GM18499 (cell line): Measurements from ENCODE around the gene EDDM3A.
"Not testable (repeated sequence)": the region's sequence is repeated elsewhere in the genome, so short reads cannot be mapped to it uniquely, and the experiment has no call there.

Experiments
- ATAC-seq: cut with Tn5 transposase; IDR thresholded peaks from one replicate; pipeline ENCODE4 v1.9.1; 2021; ENCODE audit warnings: moderate number of reproducible peaks; ENCODE audit not compliant: insufficient read depth, unreplicated experiment

The EDDM3A gene, protein sequence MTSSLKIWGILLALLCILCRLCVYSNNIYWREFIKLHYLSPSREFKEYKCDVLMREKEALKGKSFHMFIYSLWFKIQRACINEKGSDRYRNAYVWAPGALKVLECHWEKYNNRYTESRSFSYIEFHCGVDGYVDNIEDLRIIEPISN

DNA sequence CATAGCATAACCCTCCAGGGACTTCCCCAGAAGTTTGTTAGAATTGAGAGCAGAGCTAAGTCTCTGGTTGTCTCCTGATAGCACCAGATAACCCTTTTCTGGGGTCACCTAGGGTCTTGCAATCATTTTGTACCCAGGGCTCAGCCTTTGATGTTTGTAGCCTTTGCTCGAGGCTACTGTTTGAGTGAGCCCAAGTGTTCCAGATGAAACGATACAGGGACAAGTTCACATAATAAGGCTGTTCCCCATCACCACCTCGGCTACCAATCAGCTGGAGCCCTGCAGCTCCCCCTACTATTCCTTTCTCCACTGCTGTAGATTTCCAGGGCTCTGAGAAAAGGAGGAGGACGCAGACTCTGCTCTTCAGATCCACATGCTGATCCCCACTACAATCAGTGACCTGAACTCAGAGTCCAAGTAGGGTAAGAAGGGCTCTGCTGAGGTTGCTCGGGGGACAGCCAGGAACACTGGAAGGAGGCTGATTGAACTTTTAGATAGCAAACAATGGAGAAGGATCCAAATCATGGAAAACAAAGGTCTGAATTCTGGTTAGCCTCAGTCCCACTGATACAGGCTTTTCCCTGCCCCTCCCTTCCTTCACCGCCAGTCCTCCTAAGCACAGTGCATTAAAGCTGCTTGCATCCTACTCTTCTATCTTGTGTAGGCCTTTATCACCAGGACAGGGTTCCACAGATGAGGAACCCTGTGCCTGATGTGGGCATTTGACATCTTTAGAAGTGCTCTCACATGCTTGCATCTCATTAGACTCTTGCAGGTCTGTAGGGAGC, at the start of gene EDDM3A:
TSS of gene EDDM3A (plus strand) at position 317 of the 788 bp plus-strand sequence. CDS start 1,694 bp downstream, outside the sequence.
- no peak for ATAC-seq

DNA sequence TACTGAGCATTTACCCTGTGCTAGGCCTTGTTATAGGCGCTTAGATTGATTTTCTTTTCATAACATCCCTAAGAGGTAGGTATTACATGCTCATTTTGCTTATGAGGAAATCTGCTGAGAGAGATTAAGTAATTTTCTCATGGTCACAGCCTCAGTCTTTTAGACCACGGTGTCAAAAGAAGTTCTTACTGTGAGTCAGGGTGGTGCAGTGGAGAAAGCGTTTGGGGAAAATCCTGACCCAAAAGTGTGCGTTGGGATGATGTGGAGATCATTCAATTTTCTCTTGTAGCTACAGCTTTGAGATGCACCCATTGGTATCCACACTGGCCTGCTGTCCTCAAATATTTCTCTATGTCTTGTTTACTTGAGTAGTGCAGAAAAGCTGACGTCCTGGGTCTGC, 48.9 kb upstream of the EDDM3A start:
- ATAC-seq = no peak

DNA sequence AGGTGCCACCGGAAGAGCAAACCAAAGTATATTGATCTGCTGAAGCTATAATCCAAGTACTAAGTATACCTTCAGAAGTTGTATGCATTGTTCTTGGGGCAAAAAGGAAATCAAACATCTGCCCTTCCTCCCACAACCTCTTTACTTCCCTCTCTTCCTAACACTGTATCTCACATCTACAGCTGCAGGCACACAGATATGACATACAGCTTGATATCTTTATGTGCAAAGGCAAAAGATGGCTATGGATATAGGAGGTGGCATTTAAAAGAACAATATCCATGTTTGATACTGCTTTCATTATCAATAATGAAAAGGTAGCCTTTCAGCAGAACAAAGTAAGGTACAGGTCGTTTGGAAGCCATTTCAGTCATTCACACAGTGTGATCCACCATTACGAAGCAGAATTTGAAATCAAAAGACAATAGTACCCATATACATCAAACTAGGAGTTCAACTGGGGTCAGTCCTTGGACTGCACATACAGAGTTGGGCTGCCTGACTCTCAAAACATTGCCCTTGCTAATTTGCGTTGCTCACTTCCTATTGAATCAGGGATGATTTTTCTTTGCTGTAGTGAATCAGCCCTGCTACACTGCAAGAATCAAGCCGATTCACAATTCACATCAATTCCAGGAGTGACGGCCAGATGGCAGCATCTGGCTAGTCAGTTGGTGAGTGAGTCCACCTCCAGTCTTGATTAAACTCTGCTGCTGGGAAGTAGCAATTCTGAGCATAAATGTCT, 48.2 kb upstream of the EDDM3A start:
- ATAC-seq = no peak

DNA sequence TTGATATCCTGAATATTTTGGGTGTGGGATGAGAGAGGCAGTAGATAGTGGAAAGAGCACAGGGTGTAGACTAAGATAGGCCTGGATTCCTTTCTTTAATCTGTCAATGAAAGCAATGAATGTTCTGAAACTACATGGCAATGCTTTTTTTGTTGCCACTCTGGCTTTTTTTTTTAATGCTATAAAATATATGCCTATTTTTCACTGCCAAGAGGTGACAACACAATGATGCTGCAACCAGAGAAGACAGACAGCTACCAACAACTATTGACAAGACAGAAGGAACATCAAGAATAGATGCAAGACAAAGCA, 47.7 kb upstream of the EDDM3A start:
- no peak for ATAC-seq

DNA sequence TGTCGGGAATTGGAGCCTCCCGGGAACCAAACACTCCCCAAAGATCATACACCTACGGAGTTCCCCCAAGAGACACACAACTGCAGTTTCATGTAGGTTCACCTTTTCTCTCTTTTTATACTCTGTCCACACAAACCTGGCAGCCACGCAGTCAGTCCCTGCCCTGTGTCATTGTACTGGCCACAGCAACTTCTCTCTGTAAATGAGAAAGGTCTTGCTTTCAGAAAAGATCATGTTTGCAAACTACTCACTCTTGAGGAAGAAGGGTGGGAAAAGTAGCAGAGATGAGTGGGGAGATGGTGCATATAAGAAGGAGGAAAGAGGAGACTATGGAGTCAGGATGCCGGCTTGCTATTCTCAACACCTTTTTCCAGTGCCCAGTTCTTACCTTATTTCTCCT, 46.8 kb upstream of the EDDM3A start:
- no peak for ATAC-seq

DNA sequence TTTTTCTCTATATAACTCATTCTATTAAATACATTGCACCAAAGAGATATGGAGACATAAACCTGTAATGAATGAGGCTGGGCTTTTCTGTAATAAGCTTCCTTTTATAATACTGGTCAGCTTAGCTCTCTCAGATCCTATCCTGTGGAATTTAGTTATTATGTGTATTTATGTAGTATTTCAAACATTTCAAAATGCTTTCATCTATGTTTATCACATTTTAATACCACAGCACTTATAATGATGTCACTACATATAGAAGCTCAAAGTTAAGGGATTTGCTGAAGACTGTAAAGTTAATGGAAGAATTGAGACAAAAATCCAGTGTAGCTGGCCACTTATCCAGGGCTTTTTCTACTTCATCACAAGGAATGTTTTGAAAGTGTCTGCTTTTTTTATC, 45.8 kb upstream of the EDDM3A start:
- ATAC-seq = no peak

DNA sequence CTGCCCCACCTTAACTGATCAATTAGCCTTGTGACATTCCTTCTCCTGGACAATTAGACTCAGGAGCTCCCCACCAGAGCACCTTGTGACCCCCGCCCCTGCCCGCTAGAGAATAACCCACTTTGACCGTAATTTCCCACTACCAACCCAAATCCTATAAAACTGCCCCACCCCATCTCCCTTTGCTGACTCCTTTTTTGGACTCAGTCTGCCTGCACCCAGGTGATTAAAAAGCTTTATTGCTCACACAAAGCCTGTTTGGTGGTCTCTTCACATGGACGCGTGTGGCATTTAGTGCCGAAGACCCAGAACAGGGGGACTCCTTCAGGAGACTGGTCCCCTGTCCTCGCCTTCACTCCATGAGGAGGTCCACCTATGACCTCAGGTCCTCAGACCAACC, 44.7 kb upstream of the EDDM3A start:
- ATAC-seq = not testable (repeated sequence)

DNA sequence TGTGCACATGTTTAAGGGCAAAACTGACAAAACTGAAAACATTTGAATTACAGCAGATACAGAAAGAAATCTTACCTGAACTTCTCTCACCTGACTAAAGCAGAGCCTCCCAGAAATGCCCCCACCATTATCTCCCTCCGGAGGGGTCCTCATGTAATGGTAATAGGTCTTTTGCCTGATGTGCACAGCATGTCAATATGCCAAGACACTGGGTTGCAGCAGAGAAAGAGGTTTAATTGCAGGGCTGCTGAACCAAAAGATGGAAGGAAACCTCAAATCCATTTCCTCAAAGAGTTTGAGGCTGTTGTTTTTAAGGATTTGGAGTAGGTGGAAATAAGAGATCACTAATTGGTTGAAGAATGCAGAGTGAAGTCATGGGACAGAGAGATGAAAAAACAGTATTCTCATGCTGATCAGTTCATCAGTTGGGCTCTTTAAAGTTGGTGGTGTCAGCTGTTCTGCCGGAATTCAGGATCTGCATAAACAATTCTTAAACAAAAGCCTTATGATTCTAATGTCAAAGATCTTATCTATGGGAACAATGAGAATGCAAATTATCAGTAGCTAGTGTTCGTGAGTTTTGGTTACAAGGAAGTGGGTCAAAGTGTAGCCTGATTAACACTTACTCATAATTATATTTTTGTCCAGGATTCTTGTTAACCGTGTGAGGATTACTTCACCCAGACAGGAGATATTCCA, 38.9 kb upstream of the EDDM3A start:
- ATAC-seq = no peak

DNA sequence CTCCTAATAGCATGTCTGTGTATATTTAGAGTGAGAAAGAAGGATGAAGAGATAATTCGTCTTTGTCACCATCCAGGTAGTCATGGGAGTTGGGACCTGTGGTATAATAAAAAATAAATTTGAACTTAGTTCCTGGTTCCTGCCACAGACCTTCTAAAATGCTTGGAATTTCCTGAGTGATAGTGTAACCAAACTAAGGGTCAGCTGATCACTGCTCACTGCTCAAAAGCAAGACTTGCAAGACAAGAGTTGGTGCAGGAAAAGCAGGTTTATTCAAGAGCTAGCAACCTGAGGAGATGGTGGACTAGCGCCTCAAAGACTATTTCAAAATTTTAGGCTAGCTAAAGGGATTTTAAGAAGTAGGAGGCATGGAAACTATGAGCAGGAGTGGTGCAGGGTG, 38.1 kb upstream of the EDDM3A start:
- ATAC-seq = no peak

DNA sequence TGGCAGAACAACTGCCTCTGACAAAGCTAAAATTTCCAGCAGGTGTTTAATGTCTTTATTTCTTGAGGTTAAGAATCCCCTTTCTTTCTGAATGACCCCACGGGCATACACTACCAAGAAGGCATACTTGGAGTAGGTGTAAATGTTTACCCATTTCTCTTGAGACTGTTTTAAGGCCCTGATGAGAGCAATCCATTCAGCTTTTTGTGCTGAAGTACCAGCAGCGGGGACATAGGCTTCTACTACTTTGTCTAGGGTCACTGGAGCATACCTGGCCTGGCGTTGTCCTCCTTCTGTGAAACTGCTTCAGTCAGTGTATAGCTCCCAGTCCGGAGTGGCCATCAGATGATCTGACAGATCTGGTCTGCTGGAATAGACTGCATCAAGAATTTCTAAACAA, 34.4 kb upstream of the EDDM3A start:
- ATAC-seq = no peak

DNA sequence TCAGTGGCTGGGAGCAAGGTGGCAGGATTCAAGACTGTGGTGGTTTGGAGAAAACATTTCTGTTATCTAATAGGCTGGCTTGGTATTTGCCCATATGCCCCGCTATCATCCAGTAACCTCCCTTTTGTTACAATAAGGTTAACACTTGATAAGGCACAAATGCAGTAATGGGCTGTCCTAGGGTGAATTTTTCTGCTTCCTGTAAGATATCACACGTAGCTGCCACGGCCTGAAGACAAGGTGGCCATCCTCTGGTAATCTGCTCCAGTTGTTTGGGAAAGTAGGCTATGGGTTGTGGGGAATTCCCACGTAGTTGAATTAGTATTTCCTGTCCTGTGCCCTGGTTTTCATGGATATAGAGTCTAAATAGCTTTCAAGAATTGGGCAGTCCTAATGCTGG, 34.0 kb upstream of the EDDM3A start:
- ATAC-seq = no peak

DNA sequence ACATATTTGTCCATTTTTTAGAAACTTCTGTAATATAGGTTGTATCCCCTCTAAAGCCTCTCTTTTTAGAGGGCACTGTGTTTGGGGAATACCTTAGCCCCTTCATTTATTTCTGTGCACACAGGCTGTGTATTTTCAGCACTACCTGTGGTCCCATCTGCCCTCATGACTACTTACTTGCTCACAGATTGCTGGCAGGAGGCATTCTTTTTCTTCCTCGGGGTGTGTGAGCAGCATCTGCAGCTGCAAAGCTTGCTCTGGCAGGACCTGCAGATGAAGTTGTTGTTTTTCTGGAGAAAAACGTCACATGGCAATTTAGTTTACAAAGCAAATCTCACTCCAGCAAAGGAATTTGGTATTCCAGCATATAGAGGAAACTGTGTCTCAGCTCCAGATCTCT, 32.8 kb upstream of the EDDM3A start:
- no peak for ATAC-seq

DNA sequence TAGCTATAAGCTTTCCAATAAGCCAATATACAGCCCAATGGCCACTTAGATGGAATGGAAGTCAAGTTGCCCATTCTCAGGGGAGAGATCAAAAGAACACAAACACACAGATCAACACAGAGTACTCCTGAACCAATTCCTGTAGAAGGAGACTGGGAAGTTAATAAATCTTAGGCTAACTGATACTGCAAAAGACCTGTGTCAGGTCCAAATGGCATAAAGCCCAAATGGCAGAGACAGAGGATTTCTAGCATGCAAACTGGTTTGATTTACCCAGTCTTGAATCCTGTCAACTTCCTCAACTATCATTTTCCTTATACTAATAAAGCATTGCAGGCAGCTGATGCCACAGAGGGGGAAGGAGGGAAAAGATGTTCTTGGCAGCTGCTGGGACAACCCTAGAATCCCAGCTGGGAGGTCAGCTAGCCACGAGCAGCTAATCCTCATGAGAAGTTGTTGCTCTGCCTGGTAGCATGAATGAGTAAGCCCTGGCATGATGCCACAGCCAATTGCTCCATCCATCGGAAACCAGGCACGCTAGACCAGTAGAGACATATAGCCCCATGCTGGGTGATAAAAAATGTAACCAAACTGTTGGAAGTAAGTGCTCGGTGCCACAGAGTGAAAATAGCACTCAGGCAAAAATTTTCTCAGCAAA, 31.0 kb upstream of the EDDM3A start:
- no peak for ATAC-seq

DNA sequence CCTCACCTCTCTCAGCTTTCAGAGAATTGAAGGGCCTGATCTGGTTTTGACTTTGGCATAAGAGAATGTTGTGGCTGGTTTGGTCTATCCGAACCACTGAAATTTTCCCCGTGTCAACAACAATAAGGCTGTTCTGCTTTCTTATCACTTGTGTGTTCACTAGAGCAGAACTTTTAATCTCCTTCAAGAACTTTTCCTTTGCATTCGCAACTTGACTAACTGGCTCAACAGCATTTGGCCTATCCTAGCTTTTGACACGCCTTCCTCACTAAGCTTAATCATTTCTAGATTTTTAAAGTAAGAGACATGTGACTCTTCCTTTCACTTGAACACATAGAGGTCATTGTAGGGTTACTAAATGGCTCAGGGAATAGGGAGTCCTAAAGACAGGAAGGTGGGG, 25.9 kb upstream of the EDDM3A start:
- ATAC-seq = no peak

DNA sequence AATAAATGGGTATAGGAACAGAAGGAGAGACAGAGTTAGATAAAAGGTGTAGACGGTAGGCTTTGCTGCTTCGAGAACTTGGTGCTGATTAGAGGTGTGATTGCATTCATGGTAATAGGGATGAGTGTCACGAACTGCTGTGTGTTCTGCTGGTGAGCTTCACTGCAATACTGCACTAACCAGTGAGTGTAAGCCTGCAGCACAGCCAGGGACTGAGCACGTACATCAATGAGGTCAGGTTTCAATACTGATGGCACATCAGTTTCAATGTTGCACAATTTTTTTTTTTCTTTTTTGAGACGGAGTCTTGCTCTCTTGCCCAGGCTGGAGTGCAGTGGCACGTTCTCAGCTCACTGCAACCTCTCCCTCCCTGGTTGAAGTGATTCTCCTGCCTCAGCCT, 24.9 kb upstream of the EDDM3A start:
- no peak for ATAC-seq

DNA sequence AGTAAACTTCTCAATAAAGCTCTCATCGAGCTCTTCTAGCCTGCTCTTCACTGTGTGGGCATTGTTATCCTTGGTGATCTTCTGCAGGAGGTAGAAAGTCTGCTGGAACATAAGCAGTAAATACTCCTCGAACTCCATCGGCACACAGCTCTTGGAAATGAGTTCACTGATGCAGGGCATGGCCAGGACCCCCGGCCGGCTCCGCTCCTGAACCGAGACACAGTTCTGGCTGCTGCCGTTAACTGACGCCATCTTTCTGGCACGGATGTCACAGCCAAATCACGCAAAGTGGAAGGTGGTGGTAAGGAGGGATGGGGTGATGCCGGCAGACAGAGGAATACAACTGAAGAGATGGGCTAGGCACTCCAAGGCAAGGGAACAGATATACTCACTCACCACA, 23.7 kb upstream of the EDDM3A start:
- no peak for ATAC-seq

DNA sequence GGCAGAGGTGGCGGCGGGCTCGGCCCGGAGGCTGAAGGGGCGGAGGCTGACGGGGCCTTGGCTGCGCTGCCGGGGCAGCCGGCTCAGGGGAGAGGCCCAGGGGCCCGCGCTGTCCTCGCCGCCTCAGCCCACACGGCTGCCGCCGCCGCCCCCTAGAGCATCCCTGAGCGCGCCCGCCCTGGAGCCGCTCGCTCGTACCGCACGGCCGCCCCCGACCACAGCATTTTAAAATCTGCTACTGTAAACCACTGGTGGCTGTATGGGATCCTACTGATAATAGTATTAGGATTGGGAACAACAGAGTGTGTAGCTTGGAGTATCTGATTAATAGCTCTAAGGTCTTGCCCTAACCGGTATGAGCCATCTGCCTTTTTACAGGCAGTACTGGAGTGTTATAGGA, 22.2 kb upstream of the EDDM3A start:
- no peak for ATAC-seq

DNA sequence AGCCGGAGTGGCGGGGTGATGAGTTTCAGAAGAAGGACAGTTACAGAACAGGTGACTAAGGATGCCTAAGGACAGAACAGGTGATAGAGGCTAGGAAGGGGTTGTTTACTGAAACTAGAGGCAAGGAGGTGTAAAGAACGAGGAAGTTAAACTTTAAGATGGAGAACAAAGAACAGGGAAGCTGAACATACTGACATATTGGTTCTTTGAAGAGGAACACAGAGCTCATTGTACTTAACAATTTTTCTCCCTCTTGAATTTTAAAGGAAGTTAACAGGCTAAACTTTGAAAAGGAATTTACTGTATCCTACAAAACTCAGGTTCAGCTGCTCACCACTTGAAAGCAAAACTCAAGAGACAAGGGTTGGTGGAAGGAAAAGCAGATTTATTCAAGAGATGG, 19.6 kb upstream of the EDDM3A start:
- ATAC-seq = not testable (repeated sequence)

DNA sequence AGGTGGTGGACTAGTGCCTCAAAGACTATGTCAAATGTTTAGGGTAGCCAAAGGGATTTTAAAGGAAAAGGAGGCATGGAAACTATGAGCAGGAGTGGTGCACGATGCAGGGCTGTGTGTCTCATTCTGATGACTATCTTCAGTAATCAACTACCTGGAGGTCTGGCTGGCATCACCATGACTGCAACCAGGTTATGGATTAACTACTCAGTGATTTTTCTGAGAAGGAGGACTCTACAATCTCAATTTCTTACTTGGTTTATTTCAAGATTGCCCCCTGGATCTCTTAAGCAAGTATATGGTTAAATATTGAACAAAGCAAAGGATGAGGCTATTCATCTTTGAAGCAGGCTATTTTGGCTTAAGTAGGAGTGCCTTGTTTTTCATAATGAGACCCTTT, 19.2 kb upstream of the EDDM3A start:
- ATAC-seq = no peak

DNA sequence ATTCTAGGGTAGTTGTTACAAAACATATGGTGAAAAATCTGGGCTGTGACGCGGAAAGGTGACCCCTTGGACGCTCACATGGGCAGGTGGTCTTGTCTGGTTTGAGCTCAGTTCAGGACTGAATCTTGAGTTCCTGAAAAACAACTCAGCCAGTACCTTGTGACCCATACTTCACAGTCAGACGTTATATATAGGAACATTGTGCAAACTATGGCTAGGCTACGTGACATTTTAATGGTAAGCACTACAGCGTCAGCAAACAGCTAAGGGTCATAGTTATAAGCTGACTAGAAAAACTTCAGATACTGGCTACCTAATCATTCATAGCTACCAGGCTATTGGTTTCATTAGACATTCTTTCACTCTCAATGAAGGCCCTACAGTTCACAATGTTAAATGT, 14.8 kb upstream of the EDDM3A start:
- no peak for ATAC-seq

DNA sequence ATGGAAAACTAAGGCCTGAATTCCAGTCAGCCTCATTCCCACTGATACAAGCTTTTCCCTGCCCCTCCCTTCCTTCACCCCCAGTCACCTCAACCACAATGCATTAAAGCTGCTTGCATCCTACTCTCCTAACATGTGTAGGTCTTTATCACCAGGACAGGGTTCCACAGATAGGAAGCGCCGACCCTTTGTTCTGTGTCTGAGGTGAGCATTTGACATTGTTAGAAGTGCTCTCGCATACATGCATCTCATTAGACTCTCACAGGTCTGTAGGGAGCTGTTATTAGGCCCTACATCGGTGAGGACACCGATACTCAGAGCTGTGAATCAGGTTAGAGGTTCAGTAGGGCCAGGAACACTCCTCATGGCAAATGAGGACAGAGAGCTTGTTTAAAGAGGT, 13.2 kb upstream of the EDDM3A start:
- ATAC-seq = no peak
